ENCODE measurements around the gene RAP1A.

RAP1A gene

DNA sequence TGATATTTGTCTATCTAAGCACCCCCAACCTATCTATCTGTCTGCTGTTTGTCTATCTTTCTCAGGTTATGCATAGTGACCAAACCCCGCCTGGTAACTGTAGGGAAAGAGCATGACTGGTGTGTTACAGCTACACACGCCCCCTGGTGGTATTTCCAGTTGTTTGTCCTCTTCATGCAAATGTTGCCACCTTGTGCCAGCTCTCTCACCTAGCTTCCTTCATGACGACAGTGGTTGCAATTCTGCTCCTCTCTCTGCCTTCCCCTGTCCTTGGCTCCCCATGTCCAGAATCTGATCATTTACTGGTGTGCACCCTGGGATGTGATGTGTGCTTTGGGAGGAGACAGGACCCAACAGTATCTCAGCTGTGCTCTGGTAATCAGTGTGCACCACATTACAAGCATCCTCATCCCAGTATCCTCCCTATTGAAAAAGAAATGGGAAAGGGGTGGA is 127.7 kb downstream of the RAP1A start:
- Mint-ChIP-seq H3K27me3 (no peaks in the 10 kb centered on the region), H3K36me3 (ENCODE audit: insufficient read depth) (no peaks in the 10 kb centered on the region), H3K27ac (no peak overlapping the region), H3K4me1 (ENCODE audit: low read depth in 2 of 2) (peaks cover 0 to 7% of the 10 kb centered on the region in 2 donors), H3K9me3 (no peaks in the 10 kb centered on the region), H3K4me3 (no peak overlapping the region)
- ATAC-seq (replicated peaks), result peak; percentile 62
- peak; percentile 40 to 48 (median 45) for DNase-seq

DNA sequence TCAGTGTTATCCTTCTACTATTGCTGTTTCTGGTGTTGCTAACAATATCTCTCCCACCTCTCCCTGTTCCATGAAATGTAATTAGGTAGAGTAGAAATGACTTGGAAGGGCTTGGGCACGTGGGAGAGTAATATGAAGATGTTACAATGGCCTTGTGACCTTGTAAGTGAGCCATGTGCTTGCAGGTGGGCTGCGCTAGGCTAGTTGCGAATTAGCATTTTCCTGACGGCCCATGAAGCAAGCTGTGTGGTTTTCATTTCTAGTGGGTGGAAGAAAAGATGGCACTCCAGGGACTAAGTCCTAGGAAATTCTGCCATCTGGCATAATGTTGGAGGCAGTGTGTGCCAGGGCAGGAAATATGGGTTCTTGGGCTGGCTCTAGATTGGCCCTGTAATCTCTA is 128.4 kb downstream of the RAP1A start:
- Mint-ChIP-seq H3K4me3 (no peak overlapping the region), H3K36me3 (ENCODE audit: insufficient read depth) (no peaks in the 10 kb centered on the region), H3K4me1 (ENCODE audit: low read depth in 2 of 2) (peaks cover 0 to 7% of the 10 kb centered on the region in 2 donors), H3K27me3 (no peaks in the 10 kb centered on the region), H3K27ac (no peak overlapping the region), H3K9me3 (no peaks in the 10 kb centered on the region)
- DNase-seq, result no peak
- ATAC-seq (replicated peaks), result no peak

DNA sequence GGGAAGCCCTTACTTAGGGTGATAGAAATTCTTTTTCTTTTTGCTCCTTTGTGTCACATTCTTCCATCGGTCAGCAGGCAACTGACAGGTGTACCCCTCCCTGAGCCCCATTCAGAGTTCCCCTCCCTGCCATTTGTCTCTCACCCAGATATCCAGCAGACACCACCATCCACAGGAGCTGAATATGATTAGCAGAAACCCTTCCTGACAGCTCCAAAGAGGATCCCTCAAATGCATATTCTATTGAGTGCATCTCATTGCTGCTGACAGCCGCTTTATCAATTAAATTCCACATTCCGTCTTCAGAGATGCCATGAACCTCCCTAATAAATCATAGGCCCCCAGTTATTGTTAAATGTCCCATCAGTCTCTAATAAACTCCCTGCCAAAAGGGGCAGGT is 130.0 kb downstream of the RAP1A start:
- ATAC-seq (replicated peaks) (no peak), DNase-seq (no peak)
- H3K27me3 Mint-ChIP-seq, result no peaks in the 10 kb centered on the region
- no peaks in the 10 kb centered on the region for H3K9me3 Mint-ChIP-seq
- no peak overlapping the region for H3K4me3 Mint-ChIP-seq
- no peak overlapping the region for H3K27ac Mint-ChIP-seq
- H3K4me1 Mint-ChIP-seq (ENCODE audit: low read depth in 2 of 2), result peaks cover 1 to 8% of the 10 kb centered on the region in 2 donors
- no peaks in the 10 kb centered on the region for H3K36me3 Mint-ChIP-seq (ENCODE audit: insufficient read depth)

DNA sequence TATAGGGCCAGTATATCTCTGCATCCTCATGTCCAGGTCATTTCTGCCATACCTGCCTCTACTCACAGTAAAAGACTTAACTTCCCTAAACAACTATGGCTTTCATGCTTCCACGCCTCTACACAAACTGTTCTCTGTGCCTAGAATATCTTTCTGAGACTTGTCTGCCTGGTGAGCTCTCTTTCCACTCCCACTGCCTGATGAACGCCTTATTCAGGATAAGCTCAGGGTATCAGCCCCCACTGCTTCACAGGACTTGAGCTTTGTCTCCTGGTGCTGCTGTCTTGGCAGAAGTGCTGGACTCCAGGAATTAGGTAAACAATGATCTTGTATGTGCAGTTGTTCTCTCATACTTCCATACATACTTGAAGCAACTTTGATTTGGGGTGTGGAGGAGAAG is 131.3 kb downstream of the RAP1A start:
- Mint-ChIP-seq H3K4me3 (no peak overlapping the region), H3K36me3 (ENCODE audit: insufficient read depth) (peaks cover 12% of the 10 kb centered on the region), H3K27ac (no peak overlapping the region), H3K4me1 (ENCODE audit: low read depth in 2 of 2) (peaks cover 8 to 15% of the 10 kb centered on the region in 2 donors), H3K9me3 (no peaks in the 10 kb centered on the region), H3K27me3 (no peaks in the 10 kb centered on the region)
- DNase-seq (no peak), ATAC-seq (replicated peaks) (no peak)

DNA sequence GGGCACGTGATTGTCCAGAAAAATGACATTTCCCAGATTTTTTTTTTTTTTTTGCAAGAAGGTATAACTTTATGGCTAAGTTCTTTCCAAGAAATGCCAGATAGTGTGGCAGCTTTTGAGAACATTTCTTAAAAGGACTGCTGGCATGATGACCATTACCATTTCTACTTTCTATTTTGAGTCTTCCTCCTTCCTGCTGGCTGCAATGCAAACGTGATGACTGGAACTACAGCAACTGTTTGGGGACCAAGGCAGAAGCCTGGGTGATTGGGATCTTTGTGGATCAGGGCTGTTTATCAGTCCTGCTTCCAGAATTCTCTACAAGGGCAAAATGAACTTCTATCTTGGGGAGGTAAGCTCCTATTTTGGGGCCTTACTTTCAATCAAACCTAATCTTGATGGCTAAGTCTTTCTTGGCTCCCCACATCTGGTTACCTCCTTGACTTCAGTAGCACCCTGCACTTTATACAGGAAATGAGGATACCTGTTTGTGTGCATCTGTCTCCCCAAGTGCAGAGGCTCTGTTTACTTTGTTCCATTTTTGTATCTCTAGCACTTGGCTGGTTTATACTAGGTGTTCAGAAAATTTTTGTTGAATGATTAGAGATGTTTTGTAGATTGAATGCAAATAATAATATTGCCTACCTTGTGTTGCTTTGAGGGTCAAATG is 132.5 kb downstream of the RAP1A start:
- H3K36me3 Mint-ChIP-seq (ENCODE audit: insufficient read depth), result peaks cover 14% of the 10 kb centered on the region
- DNase-seq (no peak), ATAC-seq (replicated peaks) (no peak)
- H3K4me3 Mint-ChIP-seq, result no peak overlapping the region
- no peaks in the 10 kb centered on the region for H3K27me3 Mint-ChIP-seq
- no peaks in the 10 kb centered on the region for H3K9me3 Mint-ChIP-seq
- H3K27ac Mint-ChIP-seq, result peak overlapping the region in 1 of 2 donors; percentile 12
- peaks cover 16 to 23% of the 10 kb centered on the region in 2 donors for H3K4me1 Mint-ChIP-seq (ENCODE audit: low read depth in 2 of 2)

DNA sequence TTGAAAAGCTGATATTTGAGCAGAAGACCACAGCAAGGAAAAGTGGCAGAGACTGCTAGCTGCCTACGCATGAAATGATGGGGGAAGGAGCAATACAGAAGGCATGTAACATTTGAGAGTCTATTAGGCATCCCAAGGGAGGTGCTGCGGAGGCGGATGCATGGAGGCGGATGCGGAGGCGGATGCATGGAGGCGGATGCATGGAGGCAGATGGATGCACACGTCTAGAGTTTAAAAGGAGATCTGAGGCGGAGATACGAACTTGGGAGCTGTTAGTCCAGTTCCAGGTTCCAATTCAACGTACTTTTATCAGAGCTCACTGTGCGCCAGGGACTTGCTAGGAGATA is 135.4 kb downstream of the RAP1A start:
- DNase-seq, result no peak
- Mint-ChIP-seq H3K27me3 (no peaks in the 10 kb centered on the region), H3K9me3 (no peaks in the 10 kb centered on the region), H3K4me1 (ENCODE audit: low read depth in 2 of 2) (peaks cover 23 to 31% of the 10 kb centered on the region in 2 donors), H3K36me3 (ENCODE audit: insufficient read depth) (peaks cover 40% of the 10 kb centered on the region), H3K27ac (peak overlapping the region; percentile 94 to 98), H3K4me3 (peak overlapping the region; percentile 87 to 92)
- no peak for ATAC-seq (replicated peaks)

DNA sequence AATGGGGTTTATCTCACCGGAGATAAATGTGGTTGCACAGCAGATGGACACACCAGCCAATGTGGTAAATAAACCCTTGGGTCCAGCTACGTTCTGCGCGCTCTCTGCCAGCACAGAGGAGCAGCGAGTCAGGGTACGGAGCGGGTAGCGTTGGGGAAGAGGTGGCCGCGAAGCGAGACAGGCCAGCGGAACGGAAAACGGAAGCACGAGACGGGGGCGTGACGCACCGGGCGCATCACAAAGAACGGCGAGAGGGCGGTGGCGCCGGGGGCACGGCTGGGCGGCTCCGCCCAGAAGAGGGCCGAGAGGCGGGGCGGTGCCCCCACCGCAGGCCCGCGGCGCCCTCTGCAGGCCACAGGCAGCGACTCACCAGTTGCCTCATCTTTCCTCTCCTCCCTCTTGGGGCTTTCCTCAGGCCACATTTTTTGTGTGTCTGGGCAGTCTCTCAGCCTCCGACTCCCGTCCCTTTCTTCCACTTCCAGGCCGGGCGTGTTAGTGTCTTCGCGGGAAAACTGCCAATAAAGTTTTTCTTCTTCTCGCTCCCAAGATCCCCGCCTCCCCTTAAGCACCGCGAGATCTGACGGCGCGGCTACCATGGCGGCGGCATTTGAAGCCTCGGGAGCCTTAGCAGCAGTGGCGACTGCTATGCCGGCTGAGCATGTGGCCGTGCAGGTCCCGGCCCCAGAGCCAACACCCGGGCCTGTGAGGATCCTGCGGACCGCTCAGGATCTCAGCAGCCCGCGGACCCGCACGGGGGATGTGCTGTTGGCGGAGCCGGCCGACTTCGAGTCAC is 135.9 kb downstream of the RAP1A start, which contains the start of gene DDX20:
Gene DDX20 (plus strand): TSS at position 571 of the 793 bp plus-strand sequence. CDS start 24 bp downstream, at position 595.
- ATAC-seq (replicated peaks) (peak; percentile 89), DNase-seq (peak; percentile 92 to 93 (median 92))
- Mint-ChIP-seq H3K4me3 (peak within 1 kb of the TSS; percentile 87 to 92), H3K9me3 (no peaks in the 10 kb centered on the region), H3K4me1 (ENCODE audit: low read depth in 2 of 2) (peaks cover 23 to 31% of the 10 kb centered on the region in 2 donors), H3K27ac (peak within 1 kb of the TSS; percentile 94 to 98), H3K36me3 (ENCODE audit: insufficient read depth) (peaks cover 45% of the 10 kb centered on the region), H3K27me3 (no peaks in the 10 kb centered on the region)

DNA sequence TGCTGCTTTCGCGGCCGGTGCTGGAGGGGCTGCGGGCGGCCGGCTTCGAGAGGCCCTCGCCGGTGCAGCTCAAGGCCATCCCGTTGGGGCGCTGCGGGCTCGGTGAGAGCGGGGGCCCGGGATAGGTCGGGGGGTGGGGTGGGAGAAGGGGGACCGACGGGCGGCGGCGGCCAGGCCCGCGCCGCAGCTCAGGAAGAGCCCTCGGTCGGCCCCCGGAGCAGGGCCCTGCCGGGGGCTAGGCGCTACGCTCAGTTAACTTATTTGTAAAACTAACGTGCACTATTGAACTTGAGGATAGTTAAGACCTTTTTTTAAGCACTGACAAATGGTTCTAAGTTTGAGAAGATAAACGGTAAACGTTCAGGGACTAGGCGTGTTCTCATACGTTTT is 136.5 kb downstream of the RAP1A start:
- Mint-ChIP-seq H3K4me3 (peak overlapping the region; percentile 87 to 92), H3K36me3 (ENCODE audit: insufficient read depth) (peaks cover 50% of the 10 kb centered on the region), H3K27ac (peak overlapping the region; percentile 94 to 98), H3K27me3 (no peaks in the 10 kb centered on the region), H3K9me3 (no peaks in the 10 kb centered on the region), H3K4me1 (ENCODE audit: low read depth in 2 of 2) (peaks cover 23 to 34% of the 10 kb centered on the region in 2 donors)
- ATAC-seq (replicated peaks) (peak; percentile 9), DNase-seq (no peak)

DNA sequence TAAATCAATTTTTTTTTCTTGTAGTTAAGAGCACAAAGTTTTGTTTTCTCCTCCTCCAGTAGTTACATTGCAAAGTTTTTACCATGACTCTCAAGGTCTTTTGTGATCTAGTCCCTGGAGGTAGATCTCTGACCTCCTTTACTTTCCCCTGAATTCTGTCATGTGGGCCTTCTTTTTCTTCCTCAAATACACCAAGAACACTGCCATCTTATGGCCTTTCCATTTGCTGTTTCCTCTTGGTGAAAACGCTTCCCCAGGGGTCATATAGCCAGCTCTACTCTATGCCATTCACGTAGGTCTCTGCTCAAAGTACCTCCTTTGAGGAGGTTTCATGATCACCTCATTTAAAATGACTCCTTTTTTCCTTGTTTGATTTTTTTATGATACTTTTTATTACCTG is 138.8 kb downstream of the RAP1A start:
- no peak for ATAC-seq (replicated peaks)
- Mint-ChIP-seq H3K4me1 (ENCODE audit: low read depth in 2 of 2) (peaks cover 23 to 34% of the 10 kb centered on the region in 2 donors), H3K36me3 (ENCODE audit: insufficient read depth) (peaks cover 70% of the 10 kb centered on the region), H3K27ac (no peak overlapping the region), H3K9me3 (no peaks in the 10 kb centered on the region), H3K4me3 (no peak overlapping the region), H3K27me3 (no peaks in the 10 kb centered on the region)
- no peak for DNase-seq

DNA sequence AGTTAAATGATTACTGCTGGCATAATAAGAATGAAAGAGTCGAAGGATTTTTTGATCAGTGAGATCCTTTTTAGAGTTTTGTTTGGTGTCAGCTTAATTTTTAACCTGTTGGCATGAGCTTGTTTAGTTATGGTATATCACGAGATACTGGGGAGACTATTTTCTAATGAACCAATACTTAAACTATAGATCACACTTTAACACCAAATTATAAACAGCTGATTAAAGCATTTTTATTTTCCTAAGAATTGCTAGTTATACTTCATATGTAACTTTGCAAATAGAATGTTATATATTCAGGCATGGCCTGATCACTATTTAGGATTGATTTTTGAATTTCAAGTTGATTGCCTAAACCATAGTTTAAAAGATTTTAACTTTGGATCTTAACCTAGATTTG is 142.1 kb downstream of the RAP1A start:
- peaks cover 10 to 24% of the 10 kb centered on the region in 2 donors for H3K4me1 Mint-ChIP-seq (ENCODE audit: low read depth in 2 of 2)
- peaks cover 88% of the 10 kb centered on the region for H3K36me3 Mint-ChIP-seq (ENCODE audit: insufficient read depth)

DNA sequence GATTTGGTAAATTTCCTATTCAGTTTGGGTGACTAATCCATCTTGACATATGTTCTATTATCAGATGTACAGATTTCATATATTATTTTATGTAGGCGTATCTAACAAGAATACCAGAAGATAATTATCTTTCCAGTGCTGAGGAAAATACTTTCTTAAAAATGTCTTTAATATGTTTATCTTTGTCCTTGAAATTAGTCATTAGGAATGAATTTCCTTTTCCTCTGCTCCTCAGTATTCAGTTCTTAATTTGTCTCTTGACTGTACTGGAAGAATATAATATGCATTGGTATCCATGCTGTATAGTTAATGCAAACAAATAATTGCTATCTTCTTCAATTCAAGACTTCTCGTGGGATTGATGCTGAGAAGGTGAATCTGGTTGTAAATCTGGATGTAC is 142.7 kb downstream of the RAP1A start:
- DNase-seq, result no peak
- H3K4me3 Mint-ChIP-seq, result no peak overlapping the region
- no peaks in the 10 kb centered on the region for H3K27me3 Mint-ChIP-seq
- H3K36me3 Mint-ChIP-seq (ENCODE audit: insufficient read depth), result peaks cover 91% of the 10 kb centered on the region
- ATAC-seq (replicated peaks), result no peak
- H3K27ac Mint-ChIP-seq, result peak overlapping the region in 1 of 2 donors; percentile 55
- peaks cover 4 to 18% of the 10 kb centered on the region in 2 donors for H3K4me1 Mint-ChIP-seq (ENCODE audit: low read depth in 2 of 2)
- H3K9me3 Mint-ChIP-seq, result no peaks in the 10 kb centered on the region

More for the DNA sequence above, 142.1 kb downstream of the RAP1A start:
- Mint-ChIP-seq H3K27me3 (no peaks in the 10 kb centered on the region), H3K27ac (no peak overlapping the region), H3K4me3 (no peak overlapping the region), H3K9me3 (no peaks in the 10 kb centered on the region)
- DNase-seq (no peak), ATAC-seq (replicated peaks) (no peak)
